Endothelial cell of umbilical vein (primary cell): Measurements from ENCODE around the gene AIF1L. TPM values are rescaled to one million over a fixed set of nuclear protein-coding genes. Genes with fewer than 3 reads are reported as not detected.

Source experiments
- BruUV-seq: library from RNA; stranded (reverse); fragments of 400-500 nt; replicated peaks from 2 replicates; lab custom pipeline; 2021; lab: Mats Ljungman, UMichigan
- CTCF ChIA-PET: fragments of 300-600, 350-600 bp; sonication (Branson Sonifier 250); formaldehyde crosslinking; loops from one replicate; lab custom pipeline; 2021; ENCODE audit warnings: antibody characterized with exemption, inconsistent platforms; lab: Charles Lee
- POLR2A ChIA-PET: fragments of 300-600, 350-600 bp; sonication (Branson Sonifier 250); formaldehyde crosslinking; loops from one replicate; lab custom pipeline; 2021; ENCODE audit warnings: antibody characterized with exemption, inconsistent platforms; lab: Charles Lee
- DNase-seq: peaks from one replicate; pipeline ENCODE4 v3.0.0-alpha.2; 2011; ENCODE audit warnings: low read depth, low spot score
- FAIRE-seq: peaks from 2 replicates; lab custom pipeline; 2011; peaks lifted over from hg19 to GRCh38; lab: Jason Lieb, UNC
- H2AFZ ChIP-seq: 2 replicates; pipeline ENCODE4 v1.6.0; 2012; ENCODE audit warnings: low read depth, low read length, control low read depth, inconsistent platforms
- H3K27ac ChIP-seq: 2 replicates; pipeline ENCODE4 v1.5.1; 2011; ENCODE audit warnings: low read depth, mild to moderate bottlenecking, control low read depth, low read length, moderate library complexity; ENCODE audit not compliant: insufficient read depth
- H3K27me3 ChIP-seq, 2 experiments: 2 replicates each; pipeline versions ENCODE4 v1.6.0 to v1.6.1; 2011; ENCODE audit warnings: low read length in 2 of 2, mixed read lengths in 1 of 2; ENCODE audit not compliant: control insufficient read depth in 2 of 2, insufficient read depth in 2 of 2
- H3K36me3 ChIP-seq, 2 experiments: 2 replicates in 1 of 2; 3 replicates in 1 of 2; pipeline ENCODE4 v1.5.1; 2011; ENCODE audit warnings: low read length in 2 of 2, mild to moderate bottlenecking in 1 of 2, moderate library complexity in 1 of 2; ENCODE audit not compliant: control insufficient read depth in 2 of 2, insufficient read depth in 2 of 2; ENCODE audit errors: extremely low read depth in 1 of 2
- H3K4me1 ChIP-seq: 3 replicates; pipeline ENCODE4 v1.5.1; 2011; ENCODE audit warnings: mild to moderate bottlenecking, low read length; ENCODE audit not compliant: control insufficient read depth, insufficient read depth; ENCODE audit errors: extremely low read depth
- H3K4me2 ChIP-seq: 2 replicates; pipeline ENCODE4 v1.6.1; 2011; ENCODE audit warnings: low read length, control low read depth, mixed read lengths; ENCODE audit not compliant: insufficient read depth
- H3K4me3 ChIP-seq, 3 experiments: fragments of 200-600 bp in 1 of 3; sonication (generic), shearing (Covaris generic) in 1 of 3; replicated peaks in 1 of 3; 2 replicates each; pipeline ENCODE4 v1.5.1; 2011 to 2016; ENCODE audit warnings: control low read depth in 3 of 3, low read length in 3 of 3, mild to moderate bottlenecking in 2 of 3, inconsistent platforms in 1 of 3, low read depth in 1 of 3, moderate library complexity in 1 of 3; ENCODE audit not compliant: insufficient read depth in 1 of 3
- H3K79me2 ChIP-seq: 2 replicates; pipeline ENCODE4 v1.6.0; 2012; ENCODE audit warnings: low read length, inconsistent platforms; ENCODE audit not compliant: control insufficient read depth, insufficient read depth
- H3K9ac ChIP-seq: replicated peaks from 2 replicates; pipeline ENCODE3; 2011; ENCODE audit warnings: low read length, control low read depth; ENCODE audit not compliant: insufficient read depth; ENCODE audit errors: extremely low read depth
- H3K9me1 ChIP-seq: replicated peaks from 3 replicates; pipeline ENCODE4 v1.6.0; 2011; ENCODE audit warnings: mild to moderate bottlenecking, low read length; ENCODE audit not compliant: control insufficient read depth, insufficient read depth; ENCODE audit errors: extremely low read depth
- H3K9me3 ChIP-seq: replicated peaks from 2 replicates; pipeline ENCODE4 v1.5.1; 2012; ENCODE audit warnings: low read length, inconsistent platforms; ENCODE audit not compliant: control insufficient read depth, insufficient read depth
- H4K20me1 ChIP-seq: replicated peaks from 2 replicates; pipeline ENCODE3; 2011; ENCODE audit warnings: mild to moderate bottlenecking, low read length; ENCODE audit not compliant: control insufficient read depth, insufficient read depth; ENCODE audit errors: extremely low read depth
- EZH2 ChIP-seq: IDR thresholded peaks from 2 replicates; pipeline ENCODE4 v1.6.1; 2012; ENCODE audit warnings: borderline replicate concordance, low read depth, mild to moderate bottlenecking, moderate library complexity, low read length, inconsistent platforms; ENCODE audit not compliant: severe bottlenecking
- FOS ChIP-seq: IDR thresholded peaks from 2 replicates; pipeline ENCODE4 v1.6.1; 2011; ENCODE audit warnings: mild to moderate bottlenecking, low read length, moderate library complexity, borderline replicate concordance; ENCODE audit not compliant: insufficient read depth
- JUN ChIP-seq: IDR thresholded peaks from 2 replicates; pipeline ENCODE4 v1.6.1; 2011; ENCODE audit warnings: borderline replicate concordance, low read depth; ENCODE audit not compliant: insufficient read length, insufficient read depth
- MYC ChIP-seq: IDR thresholded peaks from one replicate; pipeline ENCODE4 v1.6.1; 2011; ENCODE audit warnings: mild to moderate bottlenecking, low read depth, low read length
- POLR2A ChIP-seq: IDR thresholded peaks from 2 replicates; pipeline ENCODE4 v1.6.1; 2012; ENCODE audit warnings: low read depth, mild to moderate bottlenecking, control low read depth, low read length
- POLR2AphosphoS5 ChIP-seq: IDR thresholded peaks from 2 replicates; pipeline ENCODE4 v1.6.1; 2012; ENCODE audit warnings: low read depth, mild to moderate bottlenecking, control low read depth, low read length, moderate library complexity; ENCODE audit not compliant: insufficient read depth
- dilution Hi-C: fragments of 300-500 bp; cut with MboI; formaldehyde crosslinking; loops from one replicate; pipeline ENCODE4 v1.15.0; 2019; ENCODE audit warnings: low sequenced_read_pairs; ENCODE audit not compliant: extremely low pct_ligation_motif_present
- intact Hi-C: fragments of 100-400 bp; cut with micrococcal nuclease; formaldehyde crosslinking; loops from one replicate; pipeline ENCODE4 v1.10.0; 2022
- polyA plus RNA-seq, 4 experiments: library from polyadenylated mRNA; depleted of rRNA in 3 of 4; stranded (reverse) in 3 of 4; unstranded in 1 of 4; fragments of >200 nt; gene quantifications; 2 replicates each; pipeline versions ENCODE4 v1.2.1 to v1.2.3, GENCODE V29; 2011 to 2012; ENCODE audit warnings: missing spikeins in 1 of 4
- total RNA-seq: library from RNA; stranded (reverse); gene quantifications from 2 replicates; pipeline ENCODE4 v1.2.3, GENCODE V29; 2021
- TF ChIP-seq, protein P1 (sequence below): IDR thresholded peaks from 2 replicates; pipeline ENCODE4 v1.6.1; 2011; ENCODE audit not compliant: insufficient read depth, insufficient read length
- TF ChIP-seq, protein P2 (sequence below), 2 donors: IDR thresholded peaks; 1 replicate in 1 of 2; 2 replicates in 1 of 2; pipeline ENCODE4 v1.5.1; 2011; ENCODE audit warnings: low read length in 2 of 2, mild to moderate bottlenecking in 2 of 2, moderate library complexity in 2 of 2, control low read depth in 1 of 2, inconsistent platforms in 1 of 2, low read depth in 1 of 2; ENCODE audit not compliant: insufficient read depth in 1 of 2; ENCODE audit errors: extremely low read depth in 1 of 2

AIF1L gene
- total and polyA plus RNA-seq, 2 donors (not counting 3 experiments of a cell fraction or from before 2014, with no cell fraction given), result 17.8 to 39.7 TPM

DNA sequence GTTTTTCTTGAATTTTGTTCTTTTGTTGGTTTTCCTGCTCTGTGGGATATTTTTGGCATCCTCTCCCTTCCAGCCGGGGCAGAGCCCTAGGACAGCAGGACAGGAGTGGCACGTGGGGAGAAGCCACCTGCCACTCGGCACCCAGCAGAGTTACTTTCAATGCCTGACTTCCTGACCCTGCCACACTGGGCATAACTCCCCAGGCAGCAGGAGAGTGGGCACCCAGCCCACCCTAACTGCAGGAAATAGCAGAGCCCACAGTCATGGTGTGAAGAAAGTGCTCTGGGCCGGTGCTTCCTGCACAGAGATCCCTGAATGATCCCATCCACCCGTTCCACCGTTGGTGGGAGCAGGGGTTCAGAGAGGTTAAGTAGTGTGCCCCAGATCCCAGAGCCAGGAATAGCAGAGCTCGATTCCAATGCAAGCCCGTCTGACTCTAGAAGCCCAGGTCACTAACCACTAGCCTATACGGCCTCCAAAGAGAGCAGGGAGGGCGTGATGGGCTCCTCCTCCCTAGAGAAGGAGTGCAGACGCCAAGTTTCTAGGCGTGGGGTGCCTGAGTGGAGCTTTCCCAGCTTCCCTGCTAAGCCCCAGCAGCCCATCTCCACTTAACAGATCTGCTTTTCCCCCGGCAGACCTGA, 20.9 kb downstream of the AIF1L start:
- H3K4me2 ChIP-seq, result peak overlapping the region; percentile 69
- dilution Hi-C loops (no loop called here), intact Hi-C loops (loop anchor here (1.0 to 2.0 kb wide), 4 partner anchors 8 to 121 kb away; partner anchors contain the start of genes AIF1L and NUP214)
- no TSS peak for BruUV-seq
- H3K27me3 ChIP-seq, result no peaks in the 10 kb centered on the region
- H3K9me1 ChIP-seq, result no peaks in the 10 kb centered on the region
- DNase-seq (peak; percentile 88), FAIRE-seq (no peak)
- no peaks in the 10 kb centered on the region for H3K9me3 ChIP-seq
- H3K9ac ChIP-seq, result peak overlapping the region; percentile 75
- H3K4me3 ChIP-seq, result peak overlapping the region in 1 of 3 experiments; percentile 22
- TF ChIP-seq MYC, result peak; percentile 32
- no peak for TF ChIP-seq EZH2
- TF ChIP-seq POLR2AphosphoS5, result peak; percentile 55
- TF ChIP-seq, protein P1, sequence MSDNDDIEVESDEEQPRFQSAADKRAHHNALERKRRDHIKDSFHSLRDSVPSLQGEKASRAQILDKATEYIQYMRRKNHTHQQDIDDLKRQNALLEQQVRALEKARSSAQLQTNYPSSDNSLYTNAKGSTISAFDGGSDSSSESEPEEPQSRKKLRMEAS, result peak; percentile 50
- TF ChIP-seq FOS, result no peak
- peak; percentile 36 for TF ChIP-seq POLR2A
- TF ChIP-seq, protein P2, sequence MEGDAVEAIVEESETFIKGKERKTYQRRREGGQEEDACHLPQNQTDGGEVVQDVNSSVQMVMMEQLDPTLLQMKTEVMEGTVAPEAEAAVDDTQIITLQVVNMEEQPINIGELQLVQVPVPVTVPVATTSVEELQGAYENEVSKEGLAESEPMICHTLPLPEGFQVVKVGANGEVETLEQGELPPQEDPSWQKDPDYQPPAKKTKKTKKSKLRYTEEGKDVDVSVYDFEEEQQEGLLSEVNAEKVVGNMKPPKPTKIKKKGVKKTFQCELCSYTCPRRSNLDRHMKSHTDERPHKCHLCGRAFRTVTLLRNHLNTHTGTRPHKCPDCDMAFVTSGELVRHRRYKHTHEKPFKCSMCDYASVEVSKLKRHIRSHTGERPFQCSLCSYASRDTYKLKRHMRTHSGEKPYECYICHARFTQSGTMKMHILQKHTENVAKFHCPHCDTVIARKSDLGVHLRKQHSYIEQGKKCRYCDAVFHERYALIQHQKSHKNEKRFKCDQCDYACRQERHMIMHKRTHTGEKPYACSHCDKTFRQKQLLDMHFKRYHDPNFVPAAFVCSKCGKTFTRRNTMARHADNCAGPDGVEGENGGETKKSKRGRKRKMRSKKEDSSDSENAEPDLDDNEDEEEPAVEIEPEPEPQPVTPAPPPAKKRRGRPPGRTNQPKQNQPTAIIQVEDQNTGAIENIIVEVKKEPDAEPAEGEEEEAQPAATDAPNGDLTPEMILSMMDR (IDR thresholded peaks at IDR 0.05; ENCODE audit: extremely low read depth in 1 of 2, insufficient read depth in 1 of 2, low read depth in 1 of 2, low read length in 2 of 2), result no peak
- TF ChIP-seq JUN, result peak; percentile 60
- CTCF ChIA-PET, result interaction anchor here (1.0 to 2.7 kb wide), 5 partner anchors 15 to 71 kb away, joined by 3 to 10 read pairs (median 3); no protein-coding TSS in a partner anchor
- H3K4me1 ChIP-seq, result peaks cover 27% of the 10 kb centered on the region
- H3K36me3 ChIP-seq, result peaks cover 0 to 2% of the 10 kb centered on the region in 2 experiments
- H4K20me1 ChIP-seq, result no peaks in the 10 kb centered on the region
- H2AFZ ChIP-seq, result peak overlapping the region; percentile 75
- H3K27ac ChIP-seq, result peak overlapping the region; percentile 96
- H3K79me2 ChIP-seq, result no peaks in the 10 kb centered on the region
- POLR2A ChIA-PET, result interaction anchor here (1.1 to 2.0 kb wide), 2 partner anchors 8 to 18 kb away, joined by 3 to 7 read pairs; partner anchors contain the start of gene NUP214
